Measurements from ENCODE around the gene PES1.

Gene PES1

DNA sequence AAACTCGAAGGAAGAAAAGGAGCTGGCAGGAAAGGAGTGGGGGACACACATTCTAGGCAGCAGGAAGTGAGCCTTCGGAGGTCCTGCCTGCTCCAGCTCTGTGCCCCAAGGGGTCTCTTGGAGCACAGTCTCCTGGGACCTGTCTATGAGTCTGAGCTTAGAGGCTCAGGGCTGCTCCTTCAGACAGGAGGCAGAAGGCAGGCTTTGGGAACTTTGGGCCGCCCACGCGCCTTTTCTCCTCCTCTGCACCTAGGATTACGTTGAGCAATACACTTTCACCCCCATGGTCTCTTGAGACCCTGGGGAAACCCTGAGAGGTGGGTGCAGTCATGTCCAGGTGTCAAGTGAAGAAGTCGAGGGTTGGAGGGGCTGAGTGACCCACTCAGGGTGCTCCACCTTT lies 16.2 kb upstream of the PES1 start:
- no peaks in the 10 kb centered on the region for H3K27me3 ChIP-seq (ENCODE audit: insufficient read depth, low read length, poor library complexity, severe bottlenecking)
- TF ChIP-seq, protein P1, sequence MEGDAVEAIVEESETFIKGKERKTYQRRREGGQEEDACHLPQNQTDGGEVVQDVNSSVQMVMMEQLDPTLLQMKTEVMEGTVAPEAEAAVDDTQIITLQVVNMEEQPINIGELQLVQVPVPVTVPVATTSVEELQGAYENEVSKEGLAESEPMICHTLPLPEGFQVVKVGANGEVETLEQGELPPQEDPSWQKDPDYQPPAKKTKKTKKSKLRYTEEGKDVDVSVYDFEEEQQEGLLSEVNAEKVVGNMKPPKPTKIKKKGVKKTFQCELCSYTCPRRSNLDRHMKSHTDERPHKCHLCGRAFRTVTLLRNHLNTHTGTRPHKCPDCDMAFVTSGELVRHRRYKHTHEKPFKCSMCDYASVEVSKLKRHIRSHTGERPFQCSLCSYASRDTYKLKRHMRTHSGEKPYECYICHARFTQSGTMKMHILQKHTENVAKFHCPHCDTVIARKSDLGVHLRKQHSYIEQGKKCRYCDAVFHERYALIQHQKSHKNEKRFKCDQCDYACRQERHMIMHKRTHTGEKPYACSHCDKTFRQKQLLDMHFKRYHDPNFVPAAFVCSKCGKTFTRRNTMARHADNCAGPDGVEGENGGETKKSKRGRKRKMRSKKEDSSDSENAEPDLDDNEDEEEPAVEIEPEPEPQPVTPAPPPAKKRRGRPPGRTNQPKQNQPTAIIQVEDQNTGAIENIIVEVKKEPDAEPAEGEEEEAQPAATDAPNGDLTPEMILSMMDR (conservative IDR thresholded peaks at IDR 0.05; ENCODE audit: low read length): no peak
- no peak for TF ChIP-seq EZH2phosphoT487 (IDR thresholded peaks at IDR 0.05; ENCODE audit: borderline replicate concordance)
- H3K4me3 ChIP-seq (ENCODE audit: low read length, poor library complexity, severe bottlenecking): peak overlapping the region; percentile 87
- H3F3A ChIP-seq (ENCODE audit: low read depth): no peaks in the 10 kb centered on the region
- H3K4me2 ChIP-seq (ENCODE audit: low read depth, low read length, poor library complexity, severe bottlenecking): peak overlapping the region; percentile 92
- H3K9ac ChIP-seq (ENCODE audit: low read depth, low read length, poor library complexity, severe bottlenecking): peak overlapping the region; percentile 70
- H3K9me3 ChIP-seq (ENCODE audit: insufficient read depth, low read depth, low read length): no peaks in the 10 kb centered on the region
- no peaks in the 10 kb centered on the region for H3K79me2 ChIP-seq (ENCODE audit: insufficient read depth, low read length)
- no peaks in the 10 kb centered on the region for H4K20me1 ChIP-seq (ENCODE audit: insufficient read depth, low read length, poor library complexity, severe bottlenecking)
- H2AFZ ChIP-seq (ENCODE audit: low read length): no peak overlapping the region
- no peaks in the 10 kb centered on the region for H3K36me3 ChIP-seq (ENCODE audit: insufficient read depth, low read length)
- no peaks in the 10 kb centered on the region for H3K9me2 ChIP-seq (replicated peaks; ENCODE audit: low read depth, low read length)
- H3K4me1 ChIP-seq (ENCODE audit: insufficient read depth, low read length, poor library complexity, severe bottlenecking): peaks cover 35% of the 10 kb centered on the region

DNA sequence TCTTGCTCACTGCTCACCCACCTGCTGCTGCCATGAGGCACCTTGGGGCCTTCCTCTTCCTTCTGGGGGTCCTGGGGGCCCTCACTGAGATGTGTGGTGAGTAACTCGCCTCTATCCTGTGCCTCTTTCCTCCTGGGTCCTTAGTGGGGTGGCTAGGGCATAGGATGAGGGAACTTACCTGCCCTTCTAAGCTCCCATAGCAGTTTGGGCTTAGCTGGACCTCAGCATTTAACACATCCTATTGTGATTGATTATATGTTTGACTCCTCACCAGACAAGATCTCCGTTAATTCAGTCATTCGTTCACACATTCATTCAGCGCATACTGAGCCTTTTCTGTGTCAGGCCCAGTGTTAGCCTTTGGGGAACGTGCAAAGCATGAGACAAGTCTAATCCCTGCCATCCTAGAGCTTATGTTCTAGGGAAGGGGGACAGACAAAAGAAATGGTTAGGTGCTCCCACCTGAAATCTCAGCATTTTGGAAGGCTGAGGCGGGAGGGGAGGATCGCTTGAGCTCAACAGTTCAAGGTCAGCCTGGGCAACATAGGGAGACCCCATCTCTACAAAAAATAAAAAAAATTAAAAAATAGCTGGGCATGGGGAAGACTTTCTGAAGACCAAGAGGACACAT lies 15.7 kb upstream of the PES1 start:
- Histone ChIP-seq H3K9me2 (replicated peaks; ENCODE audit: low read depth, low read length) (no peaks in the 10 kb centered on the region), H3K9ac (ENCODE audit: low read depth, low read length, poor library complexity, severe bottlenecking) (peak overlapping the region; percentile 70), H3K4me3 (ENCODE audit: low read length, poor library complexity, severe bottlenecking) (peak overlapping the region; percentile 87), H3F3A (ENCODE audit: low read depth) (0 out of 2 replicates have a peak, but pooled peaks cover 3% of the 10 kb centered on the region), H3K4me1 (ENCODE audit: insufficient read depth, low read length, poor library complexity, severe bottlenecking) (peaks cover 35% of the 10 kb centered on the region), H3K4me2 (ENCODE audit: low read depth, low read length, poor library complexity, severe bottlenecking) (peak overlapping the region; percentile 92), H4K20me1 (ENCODE audit: insufficient read depth, low read length, poor library complexity, severe bottlenecking) (no peaks in the 10 kb centered on the region), H3K27me3 (ENCODE audit: insufficient read depth, low read length, poor library complexity, severe bottlenecking) (no peaks in the 10 kb centered on the region), H3K79me2 (ENCODE audit: insufficient read depth, low read length) (no peaks in the 10 kb centered on the region), H3K36me3 (ENCODE audit: insufficient read depth, low read length) (no peaks in the 10 kb centered on the region), H3K9me3 (ENCODE audit: insufficient read depth, low read depth, low read length) (no peaks in the 10 kb centered on the region), H2AFZ (ENCODE audit: low read length) (peak overlapping the region; percentile 94)
- TF ChIP-seq, protein P1 (conservative IDR thresholded peaks at IDR 0.05; ENCODE audit: low read length): no peak
- TF ChIP-seq EZH2phosphoT487 (IDR thresholded peaks at IDR 0.05; ENCODE audit: borderline replicate concordance): no peak

DNA sequence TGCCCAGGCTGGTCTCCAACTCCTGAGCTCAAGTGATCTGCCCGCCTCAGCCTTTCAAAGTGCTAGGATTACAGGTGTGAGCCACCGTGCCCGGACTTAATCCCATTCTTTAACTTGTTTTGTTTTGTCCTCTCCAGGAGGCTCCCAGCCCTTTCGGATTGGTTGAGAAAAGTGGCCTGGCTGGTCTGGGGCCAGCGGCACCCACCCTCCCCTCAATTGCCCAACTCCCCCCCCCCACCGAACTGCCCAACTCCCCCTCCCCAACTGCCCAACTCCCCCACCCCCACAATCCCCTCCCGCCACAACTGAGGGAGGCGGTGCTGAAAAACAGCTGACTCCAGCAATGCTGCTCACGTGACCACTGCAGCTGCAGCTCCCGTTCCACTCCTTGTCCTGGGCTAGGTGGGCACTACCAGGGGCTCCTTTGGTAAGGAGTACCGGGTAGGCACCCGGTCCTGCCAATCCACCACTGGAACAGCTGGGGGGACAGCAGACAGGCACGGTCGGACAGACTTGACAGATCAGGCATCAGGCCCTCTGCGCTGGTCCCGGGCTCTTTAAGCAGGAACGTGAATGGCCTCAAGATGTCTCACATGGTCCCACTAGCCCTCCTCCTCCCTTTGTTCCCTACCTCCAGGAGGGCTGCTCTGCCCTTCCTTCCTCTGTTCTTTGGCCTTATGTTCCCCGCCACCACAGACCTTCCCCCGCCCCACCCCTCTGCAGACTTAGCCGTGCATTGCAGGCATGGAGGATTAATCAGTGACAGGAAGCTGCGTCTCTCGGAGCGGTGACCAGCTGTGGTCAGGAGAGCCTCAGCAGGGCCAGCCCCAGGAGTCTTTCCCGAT lies 15.0 kb upstream of the PES1 start, which contains the start of gene TCN2:
TCN2 (plus strand) TSS at position 720 of the 845 bp plus-strand sequence. CDS start 158 bp downstream, outside the sequence.
- peak within 1 kb of the TSS; percentile 94 for H2AFZ ChIP-seq (ENCODE audit: low read length)
- H3K4me3 ChIP-seq (ENCODE audit: low read length, poor library complexity, severe bottlenecking): peak within 1 kb of the TSS; percentile 87
- H3K4me1 ChIP-seq (ENCODE audit: insufficient read depth, low read length, poor library complexity, severe bottlenecking): peaks cover 35% of the 10 kb centered on the region

More for the DNA sequence above, 15.0 kb upstream of the PES1 start, which contains the start of gene TCN2:
- Histone ChIP-seq H3K9ac (ENCODE audit: low read depth, low read length, poor library complexity, severe bottlenecking) (peak within 1 kb of the TSS; percentile 70), H3K9me2 (replicated peaks; ENCODE audit: low read depth, low read length) (no peaks in the 10 kb centered on the region), H3K36me3 (ENCODE audit: insufficient read depth, low read length) (no peaks in the 10 kb centered on the region), H3K79me2 (ENCODE audit: insufficient read depth, low read length) (no peaks in the 10 kb centered on the region), H3K4me2 (ENCODE audit: low read depth, low read length, poor library complexity, severe bottlenecking) (peak within 1 kb of the TSS; percentile 92), H3K27me3 (ENCODE audit: insufficient read depth, low read length, poor library complexity, severe bottlenecking) (no peaks in the 10 kb centered on the region), H3K9me3 (ENCODE audit: insufficient read depth, low read depth, low read length) (no peaks in the 10 kb centered on the region), H3F3A (ENCODE audit: low read depth) (0 out of 2 replicates have a peak, but pooled peaks cover 4% of the 10 kb centered on the region), H4K20me1 (ENCODE audit: insufficient read depth, low read length, poor library complexity, severe bottlenecking) (no peaks in the 10 kb centered on the region)
- TF ChIP-seq, protein P1 (conservative IDR thresholded peaks at IDR 0.05; ENCODE audit: low read length): no peak; the same call in 1 of the 2 replicates
- no peak for TF ChIP-seq EZH2phosphoT487 (IDR thresholded peaks at IDR 0.05; ENCODE audit: borderline replicate concordance)
